Progenitor cell of endocrine pancreas (in vitro differentiated cells): ENCODE results near the gene PIR. TPM values are rescaled to one million over a fixed set of nuclear protein-coding genes. Genes with fewer than 3 reads are reported as not detected.

Experiments
- DNase-seq: peaks from one replicate; pipeline ENCODE4 v3.0.0; 2021; ENCODE audit warnings: low spot score; ENCODE audit not compliant: unreplicated experiment
- H3K27ac Mint-ChIP-seq: 2 replicates; pipeline ENCODE4 v1.8.0; 2021; ENCODE audit warnings: mild to moderate bottlenecking, moderate library complexity, mixed read lengths
- H3K27me3 Mint-ChIP-seq: 2 replicates; pipeline ENCODE4 v1.8.0; 2021; ENCODE audit warnings: mixed read lengths
- H3K36me3 Mint-ChIP-seq: 2 replicates; pipeline ENCODE4 v1.8.0; 2022; ENCODE audit warnings: mixed read lengths; ENCODE audit not compliant: insufficient read depth
- H3K4me1 Mint-ChIP-seq: 2 replicates; pipeline ENCODE4 v1.8.0; 2021; ENCODE audit warnings: low read depth, mixed read lengths
- H3K4me3 Mint-ChIP-seq: 2 replicates; pipeline ENCODE4 v1.8.0; 2021; ENCODE audit warnings: low read depth, mild to moderate bottlenecking, moderate library complexity, mixed read lengths
- H3K9me3 Mint-ChIP-seq: 2 replicates; pipeline ENCODE4 v1.8.0; 2021; ENCODE audit warnings: low read depth, mixed read lengths
- CTCF ChIP-seq: fragments of 200-600 bp; sonication (generic); IDR thresholded peaks from one replicate; pipeline ENCODE4 v1.5.0; 2021; ENCODE audit warnings: antibody characterized with exemption, mild to moderate bottlenecking; ENCODE audit not compliant: unreplicated experiment
- total RNA-seq: library from RNA; stranded (reverse); gene quantifications from 2 replicates; pipeline ENCODE4 v1.2.1, GENCODE V29; 2021

The PIR gene
- total RNA-seq, 1 donor from 2014 or later = 14.9 TPM

GRCh38 chrX:15418041-15418706 is 75.0 kb downstream of the PIR start:
- Mint-ChIP-seq H3K4me1 (peaks cover 4% of the 10 kb centered on the region), H3K27me3 (no peaks in the 10 kb centered on the region), H3K4me3 (no peak overlapping the region), H3K9me3 (peaks cover 13% of the 10 kb centered on the region), H3K27ac (no peak overlapping the region), H3K36me3 (peaks cover 4% of the 10 kb centered on the region)
- TF ChIP-seq CTCF = no peak
- no peak for DNase-seq

GRCh38 chrX:15416133-15416993 is 76.8 kb downstream of the PIR start:
- Mint-ChIP-seq H3K4me3 (no peak overlapping the region), H3K27ac (no peak overlapping the region), H3K36me3 (peaks cover 4% of the 10 kb centered on the region), H3K4me1 (peaks cover 6% of the 10 kb centered on the region), H3K27me3 (no peaks in the 10 kb centered on the region), H3K9me3 (peaks cover 5% of the 10 kb centered on the region)
- TF ChIP-seq CTCF = no peak
- no peak for DNase-seq

GRCh38 chrX:15413101-15413500 is 80.0 kb downstream of the PIR start:
- no peak overlapping the region for H3K27ac Mint-ChIP-seq
- peaks cover 5% of the 10 kb centered on the region for H3K9me3 Mint-ChIP-seq
- no peaks in the 10 kb centered on the region for H3K27me3 Mint-ChIP-seq
- no peak for DNase-seq
- H3K4me1 Mint-ChIP-seq = peaks cover 3% of the 10 kb centered on the region
- TF ChIP-seq CTCF = no peak
- H3K4me3 Mint-ChIP-seq = no peak overlapping the region
- peaks cover 4% of the 10 kb centered on the region for H3K36me3 Mint-ChIP-seq

GRCh38 chrX:15410947-15411346 is 82.2 kb downstream of the PIR start:
- no peak for DNase-seq
- Mint-ChIP-seq H3K27me3 (no peaks in the 10 kb centered on the region), H3K4me1 (peaks cover 3% of the 10 kb centered on the region), H3K36me3 (peaks cover 1% of the 10 kb centered on the region), H3K9me3 (no peaks in the 10 kb centered on the region), H3K27ac (no peak overlapping the region), H3K4me3 (no peak overlapping the region)
- no peak for TF ChIP-seq CTCF

GRCh38 chrX:15410430-15410829 is 82.7 kb downstream of the PIR start:
- no peaks in the 10 kb centered on the region for H3K27me3 Mint-ChIP-seq
- peaks cover 1% of the 10 kb centered on the region for H3K36me3 Mint-ChIP-seq

More at GRCh38 chrX:15410430-15410829, 82.7 kb downstream of the PIR start:
- Mint-ChIP-seq H3K4me3 (no peak overlapping the region), H3K9me3 (no peaks in the 10 kb centered on the region), H3K4me1 (peaks cover 3% of the 10 kb centered on the region), H3K27ac (no peak overlapping the region)
- no peak for DNase-seq
- no peak for TF ChIP-seq CTCF
